ENCODE data around the gene MTA2. TPM values are rescaled to one million over a fixed set of nuclear protein-coding genes. Genes with fewer than 3 reads are reported as not detected.

The MTA2 gene
- total and polyA plus RNA-seq, 10 of the 15 experiments (the other 5 are each of a cell fraction or from before 2014, with no cell fraction given), result 6.7 to 201 (median 113) TPM

DNA sequence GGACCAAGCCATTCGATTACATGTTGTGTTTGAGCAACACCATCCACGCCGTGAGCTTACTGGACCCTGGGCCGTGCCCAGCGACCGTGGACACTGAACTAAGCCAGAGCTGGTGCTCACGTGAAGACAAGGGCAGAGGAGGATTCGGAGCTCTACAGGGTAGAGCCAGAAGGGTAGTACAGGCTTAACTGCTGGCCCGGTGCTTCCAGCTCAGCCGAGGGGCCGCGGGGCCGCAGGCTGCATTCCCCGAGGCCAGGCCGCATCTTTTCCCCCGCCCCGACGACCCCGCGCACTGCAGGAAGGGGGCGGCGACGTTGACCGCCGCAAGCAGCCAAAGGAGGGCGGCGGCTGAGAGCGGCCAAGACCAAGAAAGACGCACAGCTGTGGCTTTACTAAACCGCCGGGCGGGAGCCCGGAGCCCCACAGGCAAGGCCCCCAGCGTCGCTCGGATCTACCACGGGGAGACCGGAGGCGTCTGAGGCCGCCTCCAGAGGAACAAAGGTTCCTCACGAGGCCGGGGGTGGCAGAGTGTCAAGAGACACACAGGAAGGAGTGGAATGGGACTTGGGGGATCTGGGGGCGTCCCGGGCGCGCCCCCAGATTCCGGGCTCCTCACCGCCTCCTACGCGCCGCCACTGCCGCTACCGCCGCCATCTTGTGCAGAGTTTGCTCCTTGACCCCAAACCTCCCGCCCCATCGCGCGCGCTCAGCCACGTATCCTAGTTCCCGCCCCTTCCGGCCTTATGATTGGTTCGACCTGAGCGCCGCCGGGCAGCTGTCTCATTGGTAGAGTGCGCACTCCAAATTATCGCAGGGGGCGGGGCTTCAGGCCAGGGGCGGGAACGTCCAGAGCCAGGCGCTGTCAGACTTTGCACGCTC, 44.5 kb upstream of the MTA2 start, which contains the start of gene GANAB (continued):
- TF ChIP-seq ZNF24 (IDR thresholded peaks at IDR 0.05) (no peak), CREB1 (IDR thresholded peaks at IDR 0.05; ENCODE audit: low read depth) (peak; percentile 94), ZBTB4 (CRISPR knock-in tag; IDR thresholded peaks at IDR 0.05) (no peak), NR2C1 (IDR thresholded peaks at IDR 0.05) (peak; percentile 95), MTA2 (IDR thresholded peaks at IDR 0.05; ENCODE audit: low read depth) (peak; percentile 37; the same call in 1 of the 2 replicates), HDGF (IDR thresholded peaks at IDR 0.05) (0 out of 2 replicates have a peak, but pooled peaks have one; percentile 39), HDAC6 (IDR thresholded peaks at IDR 0.05; ENCODE audit: unreplicated experiment) (no peak), RELB (IDR thresholded peaks at IDR 0.05; ENCODE audit: low read depth) (peak; percentile 84), ATF7 (IDR thresholded peaks at IDR 0.05; ENCODE audit: low read depth) (peak; percentile 22; the same call in 1 of the 2 replicates), SMAD5 (IDR thresholded peaks at IDR 0.05; ENCODE audit: low read depth) (peak; percentile 79), POLR2AphosphoS2 (IDR thresholded peaks at IDR 0.05; ENCODE audit: low read depth, low read length) (peak; percentile 97), PML (IDR thresholded peaks at IDR 0.05; ENCODE audit: low read length) (peak; percentile 81; the same call in 1 of the 2 replicates), ASH2L (IDR thresholded peaks at IDR 0.05; ENCODE audit: borderline replicate concordance, low read depth) (peak; percentile 79; the same call in 1 of the 2 replicates), KLF5 (IDR thresholded peaks at IDR 0.05; ENCODE audit: partially characterized antibody) (peak; percentile 72)
- TF ChIP-seq, protein P1, sequence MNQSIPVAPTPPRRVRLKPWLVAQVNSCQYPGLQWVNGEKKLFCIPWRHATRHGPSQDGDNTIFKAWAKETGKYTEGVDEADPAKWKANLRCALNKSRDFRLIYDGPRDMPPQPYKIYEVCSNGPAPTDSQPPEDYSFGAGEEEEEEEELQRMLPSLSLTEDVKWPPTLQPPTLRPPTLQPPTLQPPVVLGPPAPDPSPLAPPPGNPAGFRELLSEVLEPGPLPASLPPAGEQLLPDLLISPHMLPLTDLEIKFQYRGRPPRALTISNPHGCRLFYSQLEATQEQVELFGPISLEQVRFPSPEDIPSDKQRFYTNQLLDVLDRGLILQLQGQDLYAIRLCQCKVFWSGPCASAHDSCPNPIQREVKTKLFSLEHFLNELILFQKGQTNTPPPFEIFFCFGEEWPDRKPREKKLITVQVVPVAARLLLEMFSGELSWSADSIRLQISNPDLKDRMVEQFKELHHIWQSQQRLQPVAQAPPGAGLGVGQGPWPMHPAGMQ (IDR thresholded peaks at IDR 0.05; ENCODE audit: borderline replicate concordance), result no peak
- TF ChIP-seq, protein P2, sequence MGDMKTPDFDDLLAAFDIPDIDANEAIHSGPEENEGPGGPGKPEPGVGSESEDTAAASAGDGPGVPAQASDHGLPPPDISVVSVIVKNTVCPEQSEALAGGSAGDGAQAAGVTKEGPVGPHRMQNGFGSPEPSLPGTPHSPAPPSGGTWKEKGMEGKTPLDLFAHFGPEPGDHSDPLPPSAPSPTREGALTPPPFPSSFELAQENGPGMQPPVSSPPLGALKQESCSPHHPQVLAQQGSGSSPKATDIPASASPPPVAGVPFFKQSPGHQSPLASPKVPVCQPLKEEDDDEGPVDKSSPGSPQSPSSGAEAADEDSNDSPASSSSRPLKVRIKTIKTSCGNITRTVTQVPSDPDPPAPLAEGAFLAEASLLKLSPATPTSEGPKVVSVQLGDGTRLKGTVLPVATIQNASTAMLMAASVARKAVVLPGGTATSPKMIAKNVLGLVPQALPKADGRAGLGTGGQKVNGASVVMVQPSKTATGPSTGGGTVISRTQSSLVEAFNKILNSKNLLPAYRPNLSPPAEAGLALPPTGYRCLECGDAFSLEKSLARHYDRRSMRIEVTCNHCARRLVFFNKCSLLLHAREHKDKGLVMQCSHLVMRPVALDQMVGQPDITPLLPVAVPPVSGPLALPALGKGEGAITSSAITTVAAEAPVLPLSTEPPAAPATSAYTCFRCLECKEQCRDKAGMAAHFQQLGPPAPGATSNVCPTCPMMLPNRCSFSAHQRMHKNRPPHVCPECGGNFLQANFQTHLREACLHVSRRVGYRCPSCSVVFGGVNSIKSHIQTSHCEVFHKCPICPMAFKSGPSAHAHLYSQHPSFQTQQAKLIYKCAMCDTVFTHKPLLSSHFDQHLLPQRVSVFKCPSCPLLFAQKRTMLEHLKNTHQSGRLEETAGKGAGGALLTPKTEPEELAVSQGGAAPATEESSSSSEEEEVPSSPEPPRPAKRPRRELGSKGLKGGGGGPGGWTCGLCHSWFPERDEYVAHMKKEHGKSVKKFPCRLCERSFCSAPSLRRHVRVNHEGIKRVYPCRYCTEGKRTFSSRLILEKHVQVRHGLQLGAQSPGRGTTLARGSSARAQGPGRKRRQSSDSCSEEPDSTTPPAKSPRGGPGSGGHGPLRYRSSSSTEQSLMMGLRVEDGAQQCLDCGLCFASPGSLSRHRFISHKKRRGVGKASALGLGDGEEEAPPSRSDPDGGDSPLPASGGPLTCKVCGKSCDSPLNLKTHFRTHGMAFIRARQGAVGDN (IDR thresholded peaks at IDR 0.05), result peak; percentile 47

Measured in GM12878 (cell line).